GM12878 (cell line): ENCODE measurements around the gene CDH2. TPM values are rescaled to one million over a fixed set of nuclear protein-coding genes. Genes with fewer than 3 reads are reported as not detected.

Experiments
- ATAC-seq: fragments of 200-7000 bp; cut with Tn5 transposase; 3 replicates; pipeline ENCODE4 v1.9.1; 2020; ENCODE audit warnings: mild to moderate bottlenecking, moderate library complexity
- BruUV-seq: library from RNA; stranded (reverse); fragments of 400-500 nt; replicated peaks from 2 replicates; lab custom pipeline; 2021; lab: Mats Ljungman, UMichigan
- CTCF ChIA-PET: fragments of 300-600 bp; sonication (Branson Sonifier 250); formaldehyde crosslinking; extraction: SDS; loops from one replicate; lab custom pipeline; 2021; ENCODE audit warnings: inconsistent platforms; lab: Yijun Ruan, JAX
- POLR2A ChIA-PET: fragments of 350-600 bp; formaldehyde crosslinking; extraction: SDS; loops from one replicate; lab custom pipeline; 2021; ENCODE audit warnings: inconsistent platforms; lab: Charles Lee
- RAD21 ChIA-PET: fragments of 300-600 bp; sonication (Branson Sonifier 250); formaldehyde crosslinking; loops from one replicate; lab custom pipeline; 2023; ENCODE audit warnings: antibody characterized with exemption; ENCODE audit not compliant: unreplicated experiment; lab: Charles Lee
- SMC1A ChIA-PET: fragments of 300-600 bp; sonication (Branson Sonifier 250); formaldehyde crosslinking; loops from one replicate; lab custom pipeline; 2023; ENCODE audit not compliant: unreplicated experiment, uncharacterized antibody; lab: Charles Lee
- DNase-seq: peaks from one replicate; pipeline ENCODE4 v3.0.0-alpha.2; 2011; ENCODE audit warnings: low read depth, low spot score
- FAIRE-seq: peaks from 3 replicates; lab custom pipeline; 2011; peaks lifted over from hg19 to GRCh38; lab: Jason Lieb, UNC
- H2AFZ ChIP-seq: 2 replicates; pipeline ENCODE4 v1.6.0; 2011; ENCODE audit warnings: low read depth, low read length, control low read depth; ENCODE audit not compliant: control insufficient read depth
- H3K27ac ChIP-seq: 2 replicates; pipeline ENCODE4 v1.5.1; 2011; ENCODE audit warnings: control low read depth; ENCODE audit not compliant: control insufficient read depth, insufficient read depth
- H3K27me3 ChIP-seq, 2 experiments: replicated peaks in 1 of 2; 2 replicates each; pipeline versions ENCODE4 v1.6.0 to v1.6.1; 2011; ENCODE audit warnings: low read length in 1 of 2; ENCODE audit not compliant: control insufficient read depth in 2 of 2, insufficient read depth in 2 of 2
- H3K36me3 ChIP-seq, 2 experiments: 2 replicates each; pipeline ENCODE4 v1.5.1; 2011; ENCODE audit warnings: low read length in 1 of 2; ENCODE audit not compliant: control insufficient read depth in 2 of 2, insufficient read depth in 2 of 2
- H3K4me1 ChIP-seq: 2 replicates; pipeline ENCODE4 v1.6.1; 2011; ENCODE audit warnings: mild to moderate bottlenecking, low read length, moderate library complexity, mixed read lengths; ENCODE audit not compliant: control insufficient read depth, insufficient read depth
- H3K4me2 ChIP-seq: 2 replicates; pipeline ENCODE4 v1.6.0; 2011; ENCODE audit warnings: control low read depth; ENCODE audit not compliant: control insufficient read depth, insufficient read depth
- H3K4me3 ChIP-seq: fragments of 200-600 bp; sonication (generic); 2 replicates; pipeline ENCODE4 v1.5.1; 2016
- H3K79me2 ChIP-seq: 2 replicates; pipeline ENCODE4 v1.6.0; 2011; ENCODE audit warnings: low read length; ENCODE audit not compliant: control insufficient read depth, insufficient read depth
- H3K9ac ChIP-seq: 2 replicates; pipeline ENCODE4 v1.8.0; 2011; ENCODE audit warnings: low read length, control low read depth, mixed read lengths; ENCODE audit not compliant: control insufficient read depth, insufficient read depth
- H3K9me3 ChIP-seq: replicated peaks from 3 replicates; pipeline ENCODE4 v1.5.1; 2011; ENCODE audit warnings: mild to moderate bottlenecking, low read length; ENCODE audit not compliant: control insufficient read depth, insufficient read depth
- H4K20me1 ChIP-seq: 2 replicates; pipeline ENCODE4 v1.6.0; 2011; ENCODE audit not compliant: control insufficient read depth, insufficient read depth
- BACH1 ChIP-seq: fragments of 450-650 bp; IDR thresholded peaks from 2 replicates; pipeline ENCODE4 v1.6.1; 2017; ENCODE audit warnings: mild to moderate bottlenecking, borderline replicate concordance
- CBX3 ChIP-seq: fragments of 200-600 bp; sonication (generic); IDR thresholded peaks from 2 replicates; pipeline ENCODE4 v1.6.1; 2016; ENCODE audit warnings: low read depth, borderline replicate concordance
- DPF2 ChIP-seq: fragments of 450-650 bp; IDR thresholded peaks from 2 replicates; pipeline ENCODE4 v1.6.1; 2017; ENCODE audit warnings: mild to moderate bottlenecking
- HDAC2 ChIP-seq: fragments of 200-600 bp; sonication (generic); IDR thresholded peaks from 2 replicates; pipeline ENCODE4 v1.6.1; 2017
- PAX8 ChIP-seq: fragments of 450-650 bp; IDR thresholded peaks from 2 replicates; pipeline ENCODE4 v1.6.1; 2017; ENCODE audit warnings: mild to moderate bottlenecking, moderate library complexity
- POLR2A ChIP-seq: IDR thresholded peaks from 2 replicates; pipeline ENCODE4 v1.6.1; 2011; ENCODE audit warnings: low read depth, mild to moderate bottlenecking, low read length
- POLR2AphosphoS5 ChIP-seq: IDR thresholded peaks from 2 replicates; pipeline ENCODE4 v1.6.1; 2011; ENCODE audit warnings: mild to moderate bottlenecking, low read length, inconsistent platforms
- SMARCA5 ChIP-seq: fragments of 450-650 bp; IDR thresholded peaks from 2 replicates; pipeline ENCODE4 v1.6.1; 2017; ENCODE audit warnings: mild to moderate bottlenecking
- ZSCAN29 ChIP-seq: fragments of 450-650 bp; IDR thresholded peaks from 2 replicates; pipeline ENCODE4 v1.6.1; 2017; ENCODE audit warnings: mild to moderate bottlenecking, moderate library complexity
- WGBS: methylation state at CpG from one replicate; pipeline ENCODE4 v1.1.6; 2016; ENCODE audit warnings: low lambda C conversion rate; ENCODE audit not compliant: insufficient replicate concordance, insufficient coverage; ENCODE audit errors: missing lambda C conversion rate; 5-methylcytosine and 5-hydroxymethylcytosine counted together
- in situ Hi-C: fragments of 300-500 bp; cut with MboI; formaldehyde crosslinking; loops from 9 replicates; pipeline ENCODE4 v1.14.3; 2018; ENCODE audit warnings: mixed read lengths
- intact Hi-C: fragments of 100-400 bp; cut with micrococcal nuclease; formaldehyde crosslinking; loops from one replicate; pipeline ENCODE4 v1.14.2; 2022; ENCODE audit not compliant: unreplicated experiment
- polyA plus RNA-seq, 11 experiments: library from polyadenylated mRNA; depleted of rRNA in 4 of 11; unstranded in 6 of 11; stranded (reverse) in 5 of 11; fragments of >200 nt; fragmentation: Nextera tagmentation in 4 of 11; fragmentation: Illumina TruSeq in 1 of 11; extraction: Ambion mirVana in 4 of 11; extraction: Trizol in 1 of 11; gene quantifications; 1 replicate in 1 of 11; 2 replicates in 10 of 11; pipeline versions ENCODE4 v1.2.1 to v1.2.3, GENCODE V29; 2011 to 2016; ENCODE audit warnings: inconsistent platforms in 2 of 11, missing spikeins in 2 of 11, low read depth in 1 of 11
- total RNA-seq, 4 experiments: library from RNA; depleted of rRNA in 3 of 4; stranded (reverse); fragments of >200 nt in 3 of 4; fragmentation: Illumina TruSeq in 1 of 4; extraction: Trizol in 1 of 4; gene quantifications; 2 replicates each; pipeline versions ENCODE4 v1.2.1 to v1.2.3, GENCODE V29; 2013 to 2021
- TF ChIP-seq, protein P1 (sequence below): IDR thresholded peaks from 2 replicates; pipeline ENCODE4 v1.6.1; 2011; ENCODE audit warnings: low read depth, low read length, improper control_type of control experiment, borderline replicate concordance

CDH2 gene
- total and polyA plus RNA-seq, 10 of the 15 experiments (the other 5 are each of a cell fraction or from before 2014, with no cell fraction given): 0.01 to 0.25 (median 0.06) TPM; not detected in 4

DNA sequence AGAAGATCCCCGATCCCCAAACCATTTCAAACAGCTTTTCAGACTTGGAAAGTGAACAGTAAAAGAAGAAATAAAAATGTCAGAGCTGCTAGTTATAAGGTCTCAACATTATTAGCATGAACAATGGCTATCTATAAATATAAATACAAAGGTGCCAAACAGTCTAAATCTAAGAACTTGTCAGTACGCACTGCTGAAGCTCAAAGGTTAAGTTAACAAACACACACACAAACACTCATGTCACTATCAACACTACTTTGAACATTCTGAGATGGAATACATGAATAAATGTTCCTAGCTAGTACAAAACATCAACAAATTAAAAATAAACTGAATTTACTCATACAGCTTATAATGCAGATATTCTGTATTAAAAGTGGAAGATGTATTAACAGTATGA lies 108.7 kb downstream of the CDH2 start:
- no peak overlapping the region for H3K4me3 ChIP-seq
- H3K9me3 ChIP-seq: no peaks in the 10 kb centered on the region
- no peak for TF ChIP-seq POLR2A
- TF ChIP-seq HDAC2: no peak
- no peak for TF ChIP-seq BACH1
- TF ChIP-seq SMARCA5: no peak
- no peak for TF ChIP-seq PAX8
- TF ChIP-seq CBX3: no peak
- TF ChIP-seq, protein P1, sequence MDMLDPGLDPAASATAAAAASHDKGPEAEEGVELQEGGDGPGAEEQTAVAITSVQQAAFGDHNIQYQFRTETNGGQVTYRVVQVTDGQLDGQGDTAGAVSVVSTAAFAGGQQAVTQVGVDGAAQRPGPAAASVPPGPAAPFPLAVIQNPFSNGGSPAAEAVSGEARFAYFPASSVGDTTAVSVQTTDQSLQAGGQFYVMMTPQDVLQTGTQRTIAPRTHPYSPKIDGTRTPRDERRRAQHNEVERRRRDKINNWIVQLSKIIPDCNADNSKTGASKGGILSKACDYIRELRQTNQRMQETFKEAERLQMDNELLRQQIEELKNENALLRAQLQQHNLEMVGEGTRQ: no peak
- no peak for TF ChIP-seq DPF2
- no peak for TF ChIP-seq POLR2AphosphoS5
- H3K79me2 ChIP-seq: no peaks in the 10 kb centered on the region
- H3K27ac ChIP-seq: no peak overlapping the region
- in situ Hi-C loops: no loop called here
- H2AFZ ChIP-seq: no peak overlapping the region
- no peak for FAIRE-seq
- H3K36me3 ChIP-seq: no peaks in the 10 kb centered on the region
- CTCF ChIA-PET: no interaction called here
- no peak for DNase-seq
- no peak overlapping the region for H3K4me2 ChIP-seq
- WGBS: 8% methylated on average over 2 of the region's 2 CpGs
- ATAC-seq: no peak
- RAD21 ChIA-PET: no interaction called here
- intact Hi-C loops: no loop called here
- H3K9ac ChIP-seq: no peak overlapping the region
- SMC1A ChIA-PET: no interaction called here
- BruUV-seq: no TSS peak
- POLR2A ChIA-PET: no interaction called here
- H3K27me3 ChIP-seq: no peaks in the 10 kb centered on the region
- H3K4me1 ChIP-seq: no peaks in the 10 kb centered on the region
- H4K20me1 ChIP-seq: no peaks in the 10 kb centered on the region

DNA sequence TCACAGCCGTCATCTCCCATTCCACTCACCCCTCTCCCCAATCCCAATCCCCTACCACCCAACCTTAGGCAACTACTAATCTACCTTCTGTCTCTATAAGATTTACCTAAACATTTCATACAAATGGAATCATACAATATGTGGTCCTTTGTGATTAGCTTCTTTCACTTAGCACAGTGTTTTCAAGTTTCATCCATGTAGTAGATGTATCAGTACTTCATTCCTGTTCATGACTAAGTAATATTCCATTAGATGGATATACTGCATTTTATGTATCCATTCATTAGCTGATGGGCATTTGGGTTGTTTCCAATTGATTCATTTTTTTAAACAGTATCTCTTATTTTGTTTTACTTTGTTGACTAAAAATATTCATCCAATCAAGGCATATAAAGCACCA lies 109.6 kb downstream of the CDH2 start:
- in situ Hi-C loops: no loop called here
- Histone ChIP-seq H3K9me3 (no peaks in the 10 kb centered on the region), H3K4me1 (no peaks in the 10 kb centered on the region), H3K79me2 (no peaks in the 10 kb centered on the region), H3K27me3 (no peaks in the 10 kb centered on the region), H3K9ac (no peak overlapping the region), H3K36me3 (no peaks in the 10 kb centered on the region), H3K4me3 (no peak overlapping the region), H3K4me2 (no peak overlapping the region), H4K20me1 (no peaks in the 10 kb centered on the region), H3K27ac (no peak overlapping the region), H2AFZ (no peak overlapping the region)
- no peak for FAIRE-seq
- DNase-seq: no peak
- SMC1A ChIA-PET: interaction anchor here (1.1 kb wide), 1 partner anchor 14 kb away, joined by 4 read pairs; no protein-coding TSS in a partner anchor
- no peak for TF ChIP-seq ZSCAN29
- TF ChIP-seq BACH1: no peak
- CTCF ChIA-PET: no interaction called here
- BruUV-seq: no TSS peak
- 0% methylated on average over 1 of the region's 1 CpG for WGBS
- RAD21 ChIA-PET: no interaction called here
- intact Hi-C loops: no loop called here
- no peak for ATAC-seq
- POLR2A ChIA-PET: no interaction called here
